GM21423 (cell line): ENCODE measurements around the gene RABIF.
"Not testable (repeated sequence)": the region's sequence is repeated elsewhere in the genome, so short reads cannot be mapped to it uniquely, and the experiment has no call there.

Source experiments
- ATAC-seq: cut with Tn5 transposase; IDR thresholded peaks from one replicate; pipeline ENCODE4 v1.9.1; 2021; ENCODE audit warnings: mild to moderate bottlenecking, moderate library complexity; ENCODE audit not compliant: unreplicated experiment

RABIF gene

GRCh38 chr1:202835548-202836072 is 53.3 kb downstream of the RABIF start:
- ATAC-seq: no peak

GRCh38 chr1:202834771-202835547 is 54.0 kb downstream of the RABIF start:
- ATAC-seq: no peak

GRCh38 chr1:202831906-202832305 is 57.0 kb downstream of the RABIF start:
- no peak for ATAC-seq

GRCh38 chr1:202829223-202829622 is 59.7 kb downstream of the RABIF start:
- not testable (repeated sequence) for ATAC-seq
